Measurements from ENCODE around the gene RNF17.

GRCh38 chr13:24724714-24725113 lies 39.3 kb upstream of the RNF17 start:
- TF ChIP-seq GATA3 (IDR thresholded peaks at IDR 0.05; ENCODE audit: low read depth, low read length): no peak
- TF ChIP-seq GATA2 (IDR thresholded peaks at IDR 0.05; ENCODE audit: low read depth, low read length): no peak
